ENCODE results near the gene UNCX.

DNA sequence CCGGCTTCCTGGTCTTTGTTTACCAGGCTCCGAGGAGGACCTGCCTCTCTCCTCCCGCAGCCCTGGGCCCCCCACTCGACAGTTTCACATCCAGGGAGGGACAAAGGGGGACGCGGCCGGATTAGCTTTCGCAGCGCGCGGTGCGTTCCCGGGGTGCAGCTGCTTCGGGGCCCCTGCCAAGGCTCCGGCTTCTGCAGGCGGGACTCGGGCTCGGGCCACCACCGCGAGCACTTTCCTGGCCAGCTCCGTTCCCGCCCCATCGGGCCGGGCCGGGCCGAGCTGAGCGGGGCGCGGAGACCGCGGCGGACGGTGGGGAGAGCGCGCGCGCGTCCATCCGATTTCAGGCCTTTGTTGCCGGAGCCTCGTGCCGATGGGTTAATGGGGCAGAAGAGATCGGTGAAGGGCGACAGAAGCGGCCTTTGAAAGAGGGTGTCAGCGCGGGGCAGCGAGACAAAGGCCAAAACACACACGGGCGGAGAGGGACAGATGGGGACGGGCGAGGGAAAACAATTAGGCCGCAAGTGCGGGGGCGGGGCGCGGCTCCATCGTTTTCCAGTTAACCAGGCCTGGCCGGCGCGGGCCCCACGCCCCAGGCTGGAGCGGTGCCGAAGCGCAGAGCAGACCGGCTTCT is 8.5 kb upstream of the UNCX start:
- TF ChIP-seq EZH2 (IDR thresholded peaks at IDR 0.05; ENCODE audit: borderline replicate concordance, low read depth, low read length), result no peak
- no peak for TF ChIP-seq TAF15 (IDR thresholded peaks at IDR 0.05; ENCODE audit: low read depth, low read length)
